GM23338 (cell line): ENCODE results near the gene DRAXIN. TPM values are rescaled to one million over a fixed set of nuclear protein-coding genes. Genes with fewer than 3 reads are reported as not detected.
A peak's percentile ranks its signal among the peaks of the same experiment; 100 is the strongest.

Source experiments
- ATAC-seq: fragments of 200-7000 bp; cut with Tn5 transposase; 3 replicates; pipeline ENCODE4 v1.9.1; 2020
- DNase-seq: peaks from one replicate; pipeline ENCODE4 v3.0.0-alpha.2; 2015; ENCODE audit warnings: low spot score
- H2AFZ ChIP-seq: fragments of 200-600 bp; sonication (generic); 2 replicates; pipeline ENCODE4 v1.8.0; 2016; ENCODE audit warnings: antibody characterized with exemption, mild to moderate bottlenecking, moderate library complexity
- H3F3A ChIP-seq: fragments of 200-600 bp; sonication (generic); replicated peaks from 2 replicates; pipeline ENCODE4 v1.8.0; 2017; ENCODE audit warnings: antibody characterized with exemption, mixed run types, low read depth
- H3K27ac ChIP-seq: fragments of 200-600 bp; sonication (generic); 2 replicates; pipeline ENCODE4 v1.6.1; 2016; ENCODE audit warnings: low read depth
- H3K27me3 ChIP-seq: fragments of 200-600 bp; sonication (generic); 2 replicates; pipeline ENCODE4 v1.8.0; 2016; ENCODE audit warnings: mild to moderate bottlenecking, mixed run types, moderate library complexity; ENCODE audit not compliant: insufficient read depth
- H3K36me3 ChIP-seq: fragments of 200-600 bp; sonication (generic); 2 replicates; pipeline ENCODE4 v1.8.0; 2016; ENCODE audit warnings: mild to moderate bottlenecking; ENCODE audit not compliant: insufficient read depth
- H3K4me1 ChIP-seq: fragments of 200-600 bp; sonication (generic); 2 replicates; pipeline ENCODE4 v1.8.0; 2016; ENCODE audit warnings: mild to moderate bottlenecking, moderate library complexity; ENCODE audit not compliant: insufficient read depth
- H3K4me2 ChIP-seq: fragments of 200-600 bp; sonication (generic); 2 replicates; pipeline ENCODE4 v1.7.1; 2017; ENCODE audit warnings: mixed run types
- H3K4me3 ChIP-seq: fragments of 200-600 bp; sonication (generic); 2 replicates; pipeline ENCODE4 v1.6.1; 2016; ENCODE audit warnings: mixed run types
- H3K79me2 ChIP-seq: fragments of 200-600 bp; sonication (generic); replicated peaks from 2 replicates; pipeline ENCODE4 v1.8.0; 2017; ENCODE audit warnings: mild to moderate bottlenecking; ENCODE audit not compliant: insufficient read depth
- H3K9me2 ChIP-seq: fragments of 200-600 bp; sonication (generic); 2 replicates; pipeline ENCODE4 v1.8.0; 2017; ENCODE audit not compliant: insufficient read depth
- H4K20me1 ChIP-seq: fragments of 200-600 bp; sonication (generic); replicated peaks from 2 replicates; pipeline ENCODE4 v1.8.0; 2017; ENCODE audit warnings: mild to moderate bottlenecking; ENCODE audit not compliant: insufficient read depth
- H3K27ac Mint-ChIP-seq: 2 replicates; pipeline ENCODE4 v1.8.0; 2020; ENCODE audit warnings: inconsistent platforms, mild to moderate bottlenecking, moderate library complexity, mixed read lengths
- H3K27me3 Mint-ChIP-seq: 3 replicates; pipeline ENCODE4 v1.8.0; 2022; ENCODE audit warnings: low read depth, mild to moderate bottlenecking, moderate library complexity, mixed read lengths, inconsistent platforms; ENCODE audit not compliant: insufficient read depth, poor library complexity
- H3K36me3 Mint-ChIP-seq: 3 replicates; pipeline ENCODE4 v1.8.0; 2021; ENCODE audit warnings: low read depth, mild to moderate bottlenecking, inconsistent platforms, moderate library complexity, mixed read lengths
- H3K4me1 Mint-ChIP-seq: 3 replicates; pipeline ENCODE4 v1.8.0; 2020; ENCODE audit warnings: mild to moderate bottlenecking, inconsistent platforms, mixed read lengths
- H3K4me3 Mint-ChIP-seq: 3 replicates; pipeline ENCODE4 v1.8.0; 2021; ENCODE audit warnings: moderate library complexity, mild to moderate bottlenecking, inconsistent platforms, mixed read lengths
- H3K9me3 Mint-ChIP-seq: 3 replicates; pipeline ENCODE4 v1.8.0; 2020; ENCODE audit warnings: moderate library complexity, mild to moderate bottlenecking, inconsistent platforms, mixed read lengths
- EZH2phosphoT487 ChIP-seq: fragments of 200-600 bp; sonication (generic); IDR thresholded peaks from one replicate; pipeline ENCODE4 v1.8.1; 2018; ENCODE audit warnings: antibody characterized with exemption; ENCODE audit not compliant: unreplicated experiment
- POLR2AphosphoS5 ChIP-seq: IDR thresholded peaks from 2 replicates; pipeline ENCODE4 v1.6.1; 2016; ENCODE audit warnings: antibody characterized with exemption, low read depth
- STAT1 ChIP-seq: IDR thresholded peaks from one replicate; pipeline ENCODE4 v1.6.1; 2016; ENCODE audit warnings: antibody characterized with exemption; ENCODE audit not compliant: unreplicated experiment
- ZNF331 ChIP-seq: fragments of 250-450 bp; sonication (Bioruptor Pico); IDR thresholded peaks from 2 replicates; pipeline ENCODE4 v1.5.0; 2020; ENCODE audit warnings: low read depth, mild to moderate bottlenecking, moderate library complexity
- polyA plus RNA-seq: library from polyadenylated mRNA; unstranded; fragments of >200 nt; fragmentation: Nextera tagmentation; extraction: Ambion mirVana; gene quantifications from 2 replicates; pipeline ENCODE4 v1.2.1, GENCODE V29; 2016
- total RNA-seq: library from RNA; depleted of rRNA; stranded (reverse); fragments of >200 nt; shearing (Covaris generic); gene quantifications from 2 replicates; pipeline ENCODE4 v1.2.3, GENCODE V29; 2014
- TF ChIP-seq, protein P1 (sequence below): IDR thresholded peaks from one replicate; pipeline ENCODE4 v1.6.1; 2018; ENCODE audit warnings: antibody characterized with exemption; ENCODE audit not compliant: unreplicated experiment

DRAXIN gene
- total and polyA plus RNA-seq, 2 experiments from 2014 or later, result 7.6 to 23.0 TPM

GRCh38 chr1:11700601-11701467, 9.3 kb downstream of the DRAXIN start:
- Histone ChIP-seq H3K27me3 (no peaks in the 10 kb centered on the region), H3K9me2 (no peaks in the 10 kb centered on the region), H3K4me2 (peak overlapping the region; percentile 73), H3K4me1 (peaks cover 47% of the 10 kb centered on the region), H3K27ac (peak overlapping the region; percentile 60; the same call in 1 of the 2 replicates), H3K79me2 (peaks cover 40% of the 10 kb centered on the region), H3K4me3 (0 out of 2 replicates have a peak overlapping the region, but pooled peaks have one; percentile 31), H3F3A (peaks cover 17% of the 10 kb centered on the region), H2AFZ (no peak overlapping the region), H4K20me1 (no peaks in the 10 kb centered on the region), H3K36me3 (no peaks in the 10 kb centered on the region; the same call in 1 of the 2 replicates)
- DNase-seq, result peak; percentile 63
- H3K4me1 Mint-ChIP-seq, result peaks cover 47% of the 10 kb centered on the region
- H3K4me3 Mint-ChIP-seq, result no peak overlapping the region
- ATAC-seq, result no peak; the same call in 2 of the 3 replicates
- peaks cover 14% of the 10 kb centered on the region for H3K27me3 Mint-ChIP-seq
- no peak overlapping the region for H3K27ac Mint-ChIP-seq
- H3K36me3 Mint-ChIP-seq, result no peaks in the 10 kb centered on the region
- TF ChIP-seq ZNF331 (CRISPR knock-in tag), result no peak
- no peak for TF ChIP-seq STAT1
- TF ChIP-seq POLR2AphosphoS5, result 0 out of 2 replicates have a peak, but pooled peaks have one; percentile 20
- H3K9me3 Mint-ChIP-seq, result no peaks in the 10 kb centered on the region

DNA sequence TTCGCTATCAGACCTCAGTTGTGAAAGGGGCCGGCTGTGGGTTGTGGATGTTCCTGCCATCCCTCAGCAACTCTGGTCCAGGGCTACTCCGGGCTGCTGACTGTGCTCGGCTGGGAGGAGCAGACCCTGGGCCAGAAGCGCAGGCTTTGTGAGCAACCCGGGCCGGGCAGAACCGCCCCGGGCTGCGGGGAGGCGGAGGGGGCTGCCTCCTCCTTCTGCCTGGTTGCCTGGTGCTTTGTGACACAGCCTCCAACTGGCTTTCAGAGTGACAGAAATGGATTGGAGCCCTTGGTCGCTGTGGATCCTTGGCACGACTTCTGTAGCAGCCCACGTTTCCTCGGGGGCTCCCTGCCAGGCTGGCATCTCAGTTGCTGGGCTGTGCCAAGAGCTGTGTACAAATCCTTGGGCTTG, 10.0 kb downstream of the DRAXIN start:
- H3K27ac ChIP-seq, result peak overlapping the region; percentile 60; the same call in 1 of the 2 replicates
- no peaks in the 10 kb centered on the region for H3K9me2 ChIP-seq
- no peak for DNase-seq
- H3K4me3 ChIP-seq, result 0 out of 2 replicates have a peak overlapping the region, but pooled peaks have one; percentile 31
- peak overlapping the region; percentile 73; the same call in 1 of the 2 replicates for H3K4me2 ChIP-seq
- TF ChIP-seq EZH2phosphoT487, result no peak
- TF ChIP-seq, protein P1, sequence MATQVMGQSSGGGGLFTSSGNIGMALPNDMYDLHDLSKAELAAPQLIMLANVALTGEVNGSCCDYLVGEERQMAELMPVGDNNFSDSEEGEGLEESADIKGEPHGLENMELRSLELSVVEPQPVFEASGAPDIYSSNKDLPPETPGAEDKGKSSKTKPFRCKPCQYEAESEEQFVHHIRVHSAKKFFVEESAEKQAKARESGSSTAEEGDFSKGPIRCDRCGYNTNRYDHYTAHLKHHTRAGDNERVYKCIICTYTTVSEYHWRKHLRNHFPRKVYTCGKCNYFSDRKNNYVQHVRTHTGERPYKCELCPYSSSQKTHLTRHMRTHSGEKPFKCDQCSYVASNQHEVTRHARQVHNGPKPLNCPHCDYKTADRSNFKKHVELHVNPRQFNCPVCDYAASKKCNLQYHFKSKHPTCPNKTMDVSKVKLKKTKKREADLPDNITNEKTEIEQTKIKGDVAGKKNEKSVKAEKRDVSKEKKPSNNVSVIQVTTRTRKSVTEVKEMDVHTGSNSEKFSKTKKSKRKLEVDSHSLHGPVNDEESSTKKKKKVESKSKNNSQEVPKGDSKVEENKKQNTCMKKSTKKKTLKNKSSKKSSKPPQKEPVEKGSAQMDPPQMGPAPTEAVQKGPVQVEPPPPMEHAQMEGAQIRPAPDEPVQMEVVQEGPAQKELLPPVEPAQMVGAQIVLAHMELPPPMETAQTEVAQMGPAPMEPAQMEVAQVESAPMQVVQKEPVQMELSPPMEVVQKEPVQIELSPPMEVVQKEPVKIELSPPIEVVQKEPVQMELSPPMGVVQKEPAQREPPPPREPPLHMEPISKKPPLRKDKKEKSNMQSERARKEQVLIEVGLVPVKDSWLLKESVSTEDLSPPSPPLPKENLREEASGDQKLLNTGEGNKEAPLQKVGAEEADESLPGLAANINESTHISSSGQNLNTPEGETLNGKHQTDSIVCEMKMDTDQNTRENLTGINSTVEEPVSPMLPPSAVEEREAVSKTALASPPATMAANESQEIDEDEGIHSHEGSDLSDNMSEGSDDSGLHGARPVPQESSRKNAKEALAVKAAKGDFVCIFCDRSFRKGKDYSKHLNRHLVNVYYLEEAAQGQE, result no peak
- Mint-ChIP-seq H3K27ac (no peak overlapping the region), H3K27me3 (peaks cover 12% of the 10 kb centered on the region), H3K4me3 (no peak overlapping the region), H3K36me3 (no peaks in the 10 kb centered on the region), H3K4me1 (peaks cover 51% of the 10 kb centered on the region), H3K9me3 (no peaks in the 10 kb centered on the region)
- no peak overlapping the region for H2AFZ ChIP-seq
- H4K20me1 ChIP-seq, result no peaks in the 10 kb centered on the region
- H3K36me3 ChIP-seq, result no peaks in the 10 kb centered on the region; the same call in 1 of the 2 replicates
- H3K4me1 ChIP-seq, result peaks cover 46% of the 10 kb centered on the region
- peaks cover 37% of the 10 kb centered on the region for H3K79me2 ChIP-seq
- ATAC-seq, result peak; percentile 7; the same call in 2 of the 3 replicates
- H3K27me3 ChIP-seq, result no peaks in the 10 kb centered on the region
- peaks cover 17% of the 10 kb centered on the region for H3F3A ChIP-seq
